ENCODE results near the gene BEND5.

The BEND5 gene

GRCh38 chr1:48718705-48719104 is 58.0 kb downstream of the BEND5 start:
- Mint-ChIP-seq H3K27me3 (no peaks in the 10 kb centered on the region), H3K4me3 (no peak overlapping the region), H3K9me3 (no peaks in the 10 kb centered on the region), H3K4me1 (peaks cover 7% of the 10 kb centered on the region), H3K27ac (no peak overlapping the region), H3K36me3 (no peaks in the 10 kb centered on the region)
- no peak for ATAC-seq

GRCh38 chr1:48718116-48718630 is 58.5 kb downstream of the BEND5 start:
- no peaks in the 10 kb centered on the region for H3K9me3 Mint-ChIP-seq
- no peak for ATAC-seq
- no peaks in the 10 kb centered on the region for H3K27me3 Mint-ChIP-seq
- peaks cover 5% of the 10 kb centered on the region for H3K4me1 Mint-ChIP-seq
- H3K4me3 Mint-ChIP-seq, result no peak overlapping the region
- H3K27ac Mint-ChIP-seq, result no peak overlapping the region
- no peaks in the 10 kb centered on the region for H3K36me3 Mint-ChIP-seq

DNA sequence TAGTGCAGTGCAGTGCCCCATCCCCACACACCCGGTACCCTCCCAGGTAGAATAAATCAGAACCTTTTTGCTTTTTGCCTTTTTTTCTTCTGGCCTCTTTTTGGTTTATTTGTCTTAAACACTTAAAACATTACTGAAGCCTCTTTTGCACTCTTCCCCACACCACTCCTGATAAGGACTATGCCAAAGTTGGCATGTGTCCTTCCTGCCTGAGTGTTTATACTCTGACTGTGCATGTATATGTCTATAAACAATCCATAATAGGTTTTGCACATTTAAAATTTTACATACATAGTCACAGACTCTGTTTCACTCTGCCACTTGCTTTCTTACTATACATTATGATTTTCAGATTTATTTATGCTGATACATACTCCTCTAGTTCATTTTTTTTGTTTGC is 59.6 kb downstream of the BEND5 start:
- peaks cover 5% of the 10 kb centered on the region for H3K4me1 Mint-ChIP-seq
- no peak for ATAC-seq
- H3K9me3 Mint-ChIP-seq, result no peaks in the 10 kb centered on the region
- H3K27ac Mint-ChIP-seq, result no peak overlapping the region
- no peaks in the 10 kb centered on the region for H3K27me3 Mint-ChIP-seq
- H3K4me3 Mint-ChIP-seq, result no peak overlapping the region
- no peaks in the 10 kb centered on the region for H3K36me3 Mint-ChIP-seq

GRCh38 chr1:48715921-48716320 is 60.8 kb downstream of the BEND5 start:
- no peak for ATAC-seq
- Mint-ChIP-seq H3K27me3 (no peaks in the 10 kb centered on the region), H3K27ac (no peak overlapping the region), H3K36me3 (no peaks in the 10 kb centered on the region), H3K4me3 (no peak overlapping the region), H3K4me1 (peaks cover 5% of the 10 kb centered on the region), H3K9me3 (no peaks in the 10 kb centered on the region)

DNA sequence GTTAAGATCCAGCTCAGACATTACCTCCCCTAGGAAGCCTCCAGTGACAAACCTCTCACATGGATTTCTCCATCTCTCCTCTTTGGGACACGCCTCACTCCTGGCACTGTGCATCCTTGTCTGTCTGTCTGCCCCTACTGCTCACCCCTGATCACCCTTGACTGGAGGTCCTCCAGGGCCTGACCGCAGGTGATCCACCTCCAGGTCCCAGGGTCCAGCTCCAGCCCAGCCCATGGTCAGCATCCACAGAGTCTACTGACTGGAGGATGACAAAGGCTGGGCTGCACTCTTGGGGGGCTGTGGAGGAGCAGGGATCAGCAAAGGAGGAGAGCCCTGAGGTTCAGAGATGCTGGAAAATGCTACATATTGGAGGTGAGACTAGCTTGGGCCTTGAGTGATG is 65.8 kb downstream of the BEND5 start:
- no peak overlapping the region for H3K4me3 Mint-ChIP-seq
- no peaks in the 10 kb centered on the region for H3K36me3 Mint-ChIP-seq
- no peaks in the 10 kb centered on the region for H3K9me3 Mint-ChIP-seq
- H3K4me1 Mint-ChIP-seq, result peaks cover 5% of the 10 kb centered on the region
- ATAC-seq, result no peak
- no peaks in the 10 kb centered on the region for H3K27me3 Mint-ChIP-seq
- no peak overlapping the region for H3K27ac Mint-ChIP-seq

DNA sequence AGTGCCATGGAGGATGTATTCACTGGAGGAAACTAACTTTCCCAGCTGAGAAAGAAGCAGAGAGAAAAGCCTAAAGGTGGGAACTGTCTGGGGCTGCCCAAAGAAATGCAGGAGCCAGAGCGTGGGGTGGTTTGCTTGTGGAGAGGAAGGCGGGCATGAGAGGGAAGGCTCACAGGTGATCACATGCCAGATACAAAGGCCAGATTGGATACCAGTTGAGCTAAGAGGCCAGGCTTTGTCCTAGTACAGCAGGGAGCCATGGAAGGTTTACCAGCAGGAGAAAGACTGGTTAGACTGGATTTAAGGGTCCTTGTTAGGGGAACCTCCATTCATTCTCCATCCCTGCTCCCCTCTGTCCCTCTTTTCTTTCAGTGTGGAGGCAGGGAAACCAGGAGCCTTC is 66.4 kb downstream of the BEND5 start:
- Mint-ChIP-seq H3K36me3 (no peaks in the 10 kb centered on the region), H3K27ac (no peak overlapping the region), H3K4me3 (no peak overlapping the region), H3K9me3 (no peaks in the 10 kb centered on the region), H3K27me3 (no peaks in the 10 kb centered on the region), H3K4me1 (peaks cover 5% of the 10 kb centered on the region)
- no peak for ATAC-seq

DNA sequence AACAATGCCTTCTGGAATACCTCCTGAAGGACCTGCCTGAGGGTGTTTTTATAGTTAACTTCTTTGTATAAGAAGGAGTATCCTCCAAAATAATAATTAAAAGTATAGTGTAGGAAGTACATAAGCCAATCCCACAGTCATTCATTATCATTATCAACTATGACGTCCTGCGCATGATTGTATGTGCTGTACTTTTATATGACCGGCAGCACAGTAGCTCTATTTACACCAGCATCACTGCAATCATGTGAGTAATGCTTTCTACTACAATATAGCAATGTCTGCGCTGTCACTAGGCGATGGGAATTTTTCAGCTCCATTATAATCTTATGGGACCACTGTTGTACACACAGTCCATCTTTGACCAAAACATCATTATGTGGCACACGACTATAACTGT is 72.0 kb downstream of the BEND5 start:
- ATAC-seq, result no peak

DNA sequence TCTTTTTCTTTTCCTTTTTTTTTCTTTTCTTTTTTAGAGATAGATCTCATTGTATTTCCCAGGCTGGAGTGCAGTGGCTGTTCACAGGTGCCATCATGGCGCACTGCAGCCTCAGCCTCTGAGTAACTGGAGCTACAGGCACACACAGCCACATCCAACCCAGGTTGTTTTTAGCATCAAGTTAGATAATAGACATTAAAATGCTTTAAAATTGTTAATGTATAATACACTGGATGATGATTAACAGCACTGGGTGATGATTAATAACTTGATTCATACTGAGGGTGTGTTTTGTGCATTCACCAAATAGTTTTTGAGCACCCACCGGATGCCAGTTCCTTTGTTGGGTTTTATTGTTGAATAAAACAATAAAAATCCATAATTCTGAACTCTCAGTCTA is 75.2 kb downstream of the BEND5 start:
- no peak overlapping the region for H3K4me3 Mint-ChIP-seq
- H3K9me3 Mint-ChIP-seq, result no peaks in the 10 kb centered on the region
- peaks cover 41% of the 10 kb centered on the region for H3K27me3 Mint-ChIP-seq
- H3K27ac Mint-ChIP-seq, result no peak overlapping the region
- no peak for ATAC-seq
- H3K4me1 Mint-ChIP-seq, result peaks cover 6% of the 10 kb centered on the region
- no peaks in the 10 kb centered on the region for H3K36me3 Mint-ChIP-seq

More for the DNA sequence above, 72.0 kb downstream of the BEND5 start:
- H3K4me3 Mint-ChIP-seq, result no peak overlapping the region
- H3K27me3 Mint-ChIP-seq, result peaks cover 39% of the 10 kb centered on the region
- H3K4me1 Mint-ChIP-seq, result no peaks in the 10 kb centered on the region
- no peak overlapping the region for H3K27ac Mint-ChIP-seq
- no peaks in the 10 kb centered on the region for H3K36me3 Mint-ChIP-seq
- H3K9me3 Mint-ChIP-seq, result no peaks in the 10 kb centered on the region

DNA sequence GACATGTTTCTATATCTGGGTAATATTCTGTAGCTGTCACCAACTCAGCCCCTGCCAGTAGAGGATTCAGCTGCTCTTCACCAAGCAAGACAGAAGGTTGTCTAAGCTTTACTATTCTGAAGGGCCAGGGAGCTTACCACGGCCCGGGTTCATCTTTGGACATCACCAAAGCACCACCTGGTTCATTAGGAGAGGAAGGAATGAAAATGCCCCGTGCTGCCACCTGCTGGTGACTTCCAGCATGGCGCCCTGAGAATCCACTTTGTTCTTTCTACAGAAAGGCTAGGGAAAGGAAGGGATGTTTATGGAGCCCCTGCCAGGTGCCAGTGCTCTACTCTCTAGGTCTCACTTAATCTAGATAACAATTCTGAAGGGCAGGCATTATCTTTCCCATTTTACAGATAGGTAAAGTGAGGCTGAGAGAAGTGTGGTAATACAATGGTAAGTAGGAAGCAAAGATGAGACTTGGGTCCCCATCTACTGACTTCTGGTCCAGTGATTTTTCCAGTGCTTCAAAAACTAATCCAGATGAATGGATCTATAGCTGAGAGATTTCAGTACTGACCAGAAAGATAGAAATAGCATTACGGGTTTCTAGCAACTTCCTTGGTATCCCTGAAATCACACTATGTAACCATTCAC is 79.5 kb downstream of the BEND5 start:
- Mint-ChIP-seq H3K27me3 (peaks cover 27% of the 10 kb centered on the region), H3K9me3 (no peaks in the 10 kb centered on the region), H3K27ac (no peak overlapping the region), H3K4me1 (peaks cover 6% of the 10 kb centered on the region), H3K36me3 (no peaks in the 10 kb centered on the region), H3K4me3 (no peak overlapping the region)
- ATAC-seq, result no peak

- peaks cover 6% of the 10 kb centered on the region for H3K4me1 Mint-ChIP-seq
- ATAC-seq, result no peak
- H3K27ac Mint-ChIP-seq, result no peak overlapping the region
Measured at GRCh38 chr1:48695161-48695560, 81.5 kb downstream of the BEND5 start.

DNA sequence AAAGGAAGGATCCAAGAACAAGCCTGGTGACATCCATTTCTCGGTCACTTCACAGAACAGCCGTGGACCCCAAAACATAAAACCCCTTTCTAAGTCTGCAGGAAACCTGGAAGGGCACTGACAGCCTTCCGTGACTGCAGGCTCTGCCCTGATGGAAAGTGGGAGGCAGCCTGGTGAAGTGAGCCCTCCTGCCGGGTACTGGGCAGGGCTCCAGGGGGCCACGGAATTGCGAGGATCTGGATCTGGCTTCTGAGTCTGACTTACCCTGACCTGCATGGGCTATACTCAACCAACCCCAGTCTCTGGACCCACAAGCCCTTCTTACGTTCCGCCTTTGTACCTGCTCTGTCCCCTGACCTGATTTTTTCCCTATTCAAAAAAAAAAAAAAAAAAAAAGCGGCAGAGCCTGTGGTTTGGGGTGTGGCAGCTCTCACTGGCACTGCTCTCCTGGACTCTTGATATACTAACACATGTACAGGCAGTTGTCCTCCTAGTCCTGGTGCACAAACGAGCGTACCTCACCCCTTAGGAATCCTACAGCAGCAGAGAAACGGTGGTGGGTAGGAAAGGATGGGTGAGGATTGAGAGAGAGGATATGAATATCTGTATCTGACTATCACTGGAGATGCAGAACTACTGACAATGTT is 82.9 kb downstream of the BEND5 start:
- Mint-ChIP-seq H3K27me3 (no peaks in the 10 kb centered on the region), H3K4me1 (peaks cover 6% of the 10 kb centered on the region), H3K27ac (no peak overlapping the region), H3K36me3 (no peaks in the 10 kb centered on the region), H3K4me3 (no peak overlapping the region), H3K9me3 (no peaks in the 10 kb centered on the region)
- ATAC-seq, result no peak

More at GRCh38 chr1:48695161-48695560, 81.5 kb downstream of the BEND5 start:
- H3K9me3 Mint-ChIP-seq, result no peaks in the 10 kb centered on the region
- H3K4me3 Mint-ChIP-seq, result no peak overlapping the region
- no peaks in the 10 kb centered on the region for H3K36me3 Mint-ChIP-seq
- peaks cover 6% of the 10 kb centered on the region for H3K27me3 Mint-ChIP-seq

- Mint-ChIP-seq H3K27ac (no peak overlapping the region), H3K4me3 (no peak overlapping the region), H3K36me3 (no peaks in the 10 kb centered on the region), H3K4me1 (peaks cover 9% of the 10 kb centered on the region), H3K27me3 (no peaks in the 10 kb centered on the region), H3K9me3 (no peaks in the 10 kb centered on the region)
- no peak for ATAC-seq
Measured at GRCh38 chr1:48693180-48693579, 83.5 kb downstream of the BEND5 start.

DNA sequence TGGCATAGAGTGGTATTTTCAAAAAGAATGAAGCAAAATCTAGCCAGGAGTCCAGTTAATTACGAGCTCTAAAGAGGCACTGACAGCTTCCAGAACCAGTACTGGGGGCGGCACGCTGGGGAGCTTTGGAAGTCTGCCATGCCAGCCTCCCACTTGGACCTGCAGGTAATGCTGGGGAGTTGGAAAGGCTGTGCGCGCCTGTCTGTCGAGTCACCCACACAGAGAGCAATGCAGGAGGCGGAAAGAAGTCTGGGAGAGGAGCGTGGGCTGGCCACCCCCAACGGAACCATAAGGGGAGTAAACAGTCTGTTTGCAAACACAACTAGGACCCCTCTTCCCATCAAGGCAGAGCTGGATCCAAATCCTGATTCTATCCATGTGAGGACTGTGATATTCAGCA is 84.5 kb downstream of the BEND5 start:
- Mint-ChIP-seq H3K27ac (no peak overlapping the region), H3K27me3 (no peaks in the 10 kb centered on the region), H3K4me1 (peaks cover 12% of the 10 kb centered on the region), H3K36me3 (no peaks in the 10 kb centered on the region), H3K4me3 (no peak overlapping the region), H3K9me3 (no peaks in the 10 kb centered on the region)
- ATAC-seq, result no peak

- Mint-ChIP-seq H3K9me3 (no peaks in the 10 kb centered on the region), H3K36me3 (no peaks in the 10 kb centered on the region), H3K27ac (no peak overlapping the region), H3K4me3 (no peak overlapping the region), H3K4me1 (peaks cover 6% of the 10 kb centered on the region), H3K27me3 (no peaks in the 10 kb centered on the region)
- ATAC-seq, result peak; percentile 17
Measured at GRCh38 chr1:48691429-48692001, 85.2 kb downstream of the BEND5 start.

DNA sequence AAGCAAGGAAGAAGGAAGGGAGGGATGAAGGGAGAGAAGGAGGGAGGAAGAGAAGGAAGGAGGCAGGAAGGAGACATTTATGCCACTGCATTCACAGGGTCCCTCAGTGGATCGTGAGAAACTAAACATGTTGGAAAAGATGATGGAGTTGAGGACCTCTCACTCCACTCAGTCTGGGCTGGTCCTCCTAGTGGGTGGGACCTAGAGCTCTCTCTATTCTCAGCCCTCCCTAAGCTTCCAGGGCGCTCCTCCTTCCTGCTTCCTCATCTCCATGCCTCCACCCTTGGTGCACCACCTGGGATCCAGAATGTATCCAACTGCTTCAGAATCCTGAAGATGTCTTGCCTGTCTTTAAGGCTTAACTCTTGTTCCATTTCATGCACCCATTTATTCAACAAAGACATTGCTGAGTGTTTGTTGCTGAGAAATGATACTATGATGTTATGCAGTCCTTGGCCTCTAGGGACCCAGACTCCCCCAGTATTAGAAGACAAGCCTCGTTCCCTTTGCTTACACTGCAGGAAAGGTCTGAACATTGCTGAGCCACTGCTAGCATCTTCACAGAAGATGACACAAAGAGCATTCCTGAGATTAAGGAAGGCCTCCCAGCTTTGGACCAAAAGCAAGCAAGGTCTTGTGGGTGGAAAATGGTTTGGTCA is 88.5 kb downstream of the BEND5 start:
- H3K4me3 Mint-ChIP-seq, result no peak overlapping the region
- peak; percentile 53 for ATAC-seq

More for the DNA sequence above, 88.5 kb downstream of the BEND5 start:
- Mint-ChIP-seq H3K9me3 (no peaks in the 10 kb centered on the region), H3K27me3 (no peaks in the 10 kb centered on the region), H3K27ac (no peak overlapping the region), H3K36me3 (no peaks in the 10 kb centered on the region), H3K4me1 (peaks cover 6% of the 10 kb centered on the region)
